ENCODE measurements around the gene ZNFX1. TPM values are rescaled to one million over a fixed set of nuclear protein-coding genes. Genes with fewer than 3 reads are reported as not detected.

Gene ZNFX1
- total and polyA plus RNA-seq, 2 donors (not counting 1 experiment from before 2014, with no cell fraction given): 13.7 to 46.2 TPM

- Histone ChIP-seq H3K4me3 (replicated peaks in 1 of 4; ENCODE audit: control extremely low read depth in 1 of 4, insufficient read depth in 1 of 4, low read depth in 3 of 4, low read length in 4 of 4) (no peak overlapping the region), H3K36me3 (ENCODE audit: control insufficient read depth, insufficient read depth, low read length) (peaks cover 20% of the 10 kb centered on the region), H3K9me3 (ENCODE audit: control insufficient read depth, insufficient read depth, low read depth, low read length) (no peaks in the 10 kb centered on the region), H3K9ac (ENCODE audit: insufficient read depth, low read length) (no peak overlapping the region), H3K4me2 (ENCODE audit: extremely low read depth, insufficient read depth, low read length) (no peak overlapping the region), H3K27ac (ENCODE audit: insufficient read depth, low read length) (no peak overlapping the region), H3K79me2 (ENCODE audit: control insufficient read depth, insufficient read depth, low read length) (no peaks in the 10 kb centered on the region), H4K20me1 (ENCODE audit: control insufficient read depth, extremely low read depth, insufficient read depth, low read length) (no peaks in the 10 kb centered on the region), H3K4me1 (ENCODE audit: control insufficient read depth, extremely low read depth, insufficient read depth, low read length) (no peaks in the 10 kb centered on the region), H2AFZ (ENCODE audit: low read length) (no peak overlapping the region), H3K27me3 (ENCODE audit: control insufficient read depth, insufficient read depth, low read length) (no peaks in the 10 kb centered on the region)
- TF ChIP-seq, protein P1, sequence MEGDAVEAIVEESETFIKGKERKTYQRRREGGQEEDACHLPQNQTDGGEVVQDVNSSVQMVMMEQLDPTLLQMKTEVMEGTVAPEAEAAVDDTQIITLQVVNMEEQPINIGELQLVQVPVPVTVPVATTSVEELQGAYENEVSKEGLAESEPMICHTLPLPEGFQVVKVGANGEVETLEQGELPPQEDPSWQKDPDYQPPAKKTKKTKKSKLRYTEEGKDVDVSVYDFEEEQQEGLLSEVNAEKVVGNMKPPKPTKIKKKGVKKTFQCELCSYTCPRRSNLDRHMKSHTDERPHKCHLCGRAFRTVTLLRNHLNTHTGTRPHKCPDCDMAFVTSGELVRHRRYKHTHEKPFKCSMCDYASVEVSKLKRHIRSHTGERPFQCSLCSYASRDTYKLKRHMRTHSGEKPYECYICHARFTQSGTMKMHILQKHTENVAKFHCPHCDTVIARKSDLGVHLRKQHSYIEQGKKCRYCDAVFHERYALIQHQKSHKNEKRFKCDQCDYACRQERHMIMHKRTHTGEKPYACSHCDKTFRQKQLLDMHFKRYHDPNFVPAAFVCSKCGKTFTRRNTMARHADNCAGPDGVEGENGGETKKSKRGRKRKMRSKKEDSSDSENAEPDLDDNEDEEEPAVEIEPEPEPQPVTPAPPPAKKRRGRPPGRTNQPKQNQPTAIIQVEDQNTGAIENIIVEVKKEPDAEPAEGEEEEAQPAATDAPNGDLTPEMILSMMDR (conservative IDR thresholded peaks at IDR 0.05 in 1 of 2, IDR thresholded peaks at IDR 0.05 in 1 of 2; ENCODE audit: low read depth in 1 of 2, low read length in 2 of 2): no peak
- no peak for TF ChIP-seq EZH2 (IDR thresholded peaks at IDR 0.05; ENCODE audit: low read length, missing control alignments)
- DNase-seq (ENCODE audit: low read depth in 2 of 2): no peak
Measured at GRCh38 chr20:49230021-49230420, 47.8 kb downstream of the ZNFX1 start.

DNA sequence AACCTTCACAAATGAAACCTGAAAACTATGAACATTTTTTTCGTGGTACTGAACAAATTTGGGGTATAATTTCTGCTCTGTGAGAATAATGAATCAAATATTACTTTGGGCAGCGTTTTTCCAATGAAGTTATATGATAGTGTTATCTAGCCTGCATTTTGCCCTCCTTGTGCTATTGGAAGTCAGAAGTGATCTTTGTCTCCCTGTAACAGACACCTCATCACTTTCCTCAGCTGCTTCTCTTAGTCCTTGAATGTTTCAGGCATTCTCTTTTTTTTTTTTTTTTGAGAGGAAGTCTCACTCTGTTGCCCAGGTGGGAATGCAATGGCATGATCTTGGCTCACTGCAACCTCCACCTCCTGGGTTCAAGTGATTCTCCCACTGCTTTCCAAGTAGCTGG, 48.5 kb downstream of the ZNFX1 start:
- no peak for DNase-seq (ENCODE audit: low read depth in 2 of 2)
- no peak overlapping the region for H3K4me2 ChIP-seq (ENCODE audit: extremely low read depth, insufficient read depth, low read length)
- no peaks in the 10 kb centered on the region for H3K4me1 ChIP-seq (ENCODE audit: control insufficient read depth, extremely low read depth, insufficient read depth, low read length)
- no peaks in the 10 kb centered on the region for H3K9me3 ChIP-seq (ENCODE audit: control insufficient read depth, insufficient read depth, low read depth, low read length)
- H3K36me3 ChIP-seq (ENCODE audit: control insufficient read depth, insufficient read depth, low read length): peaks cover 21% of the 10 kb centered on the region
- no peaks in the 10 kb centered on the region for H4K20me1 ChIP-seq (ENCODE audit: control insufficient read depth, extremely low read depth, insufficient read depth, low read length)
- TF ChIP-seq, protein P1 (conservative IDR thresholded peaks at IDR 0.05 in 1 of 2, IDR thresholded peaks at IDR 0.05 in 1 of 2; ENCODE audit: low read depth in 1 of 2, low read length in 2 of 2): no peak
- TF ChIP-seq EZH2 (IDR thresholded peaks at IDR 0.05; ENCODE audit: low read length, missing control alignments): no peak
- H3K27me3 ChIP-seq (ENCODE audit: control insufficient read depth, insufficient read depth, low read length): no peaks in the 10 kb centered on the region
- no peak overlapping the region for H3K9ac ChIP-seq (ENCODE audit: insufficient read depth, low read length)
- no peak overlapping the region for H2AFZ ChIP-seq (ENCODE audit: low read length)
- no peak overlapping the region for H3K4me3 ChIP-seq (replicated peaks in 1 of 4; ENCODE audit: control extremely low read depth in 1 of 4, insufficient read depth in 1 of 4, low read depth in 3 of 4, low read length in 4 of 4)
- H3K27ac ChIP-seq (ENCODE audit: insufficient read depth, low read length): no peak overlapping the region
- H3K79me2 ChIP-seq (ENCODE audit: control insufficient read depth, insufficient read depth, low read length): no peaks in the 10 kb centered on the region

DNA sequence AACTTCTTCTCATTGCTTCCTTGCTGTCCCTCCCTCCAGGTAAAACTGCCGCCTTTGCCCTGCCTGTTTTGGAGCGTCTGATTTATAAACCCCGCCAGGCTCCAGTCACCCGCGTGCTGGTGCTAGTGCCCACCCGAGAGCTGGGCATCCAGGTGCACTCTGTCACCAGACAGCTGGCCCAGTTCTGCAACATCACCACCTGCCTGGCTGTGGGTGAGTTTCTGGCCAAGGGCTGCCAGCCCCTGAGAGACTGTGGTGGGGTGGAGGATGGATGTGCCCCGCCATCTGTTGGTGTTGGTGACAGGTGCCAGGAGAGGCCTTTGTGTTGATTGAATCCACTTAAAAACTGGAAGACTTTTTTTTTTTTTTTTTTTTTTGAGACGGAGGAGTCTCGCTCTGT, 49.2 kb downstream of the ZNFX1 start:
- Histone ChIP-seq H3K4me2 (ENCODE audit: extremely low read depth, insufficient read depth, low read length) (no peak overlapping the region), H3K9ac (ENCODE audit: insufficient read depth, low read length) (no peak overlapping the region), H3K79me2 (ENCODE audit: control insufficient read depth, insufficient read depth, low read length) (no peaks in the 10 kb centered on the region), H3K36me3 (ENCODE audit: control insufficient read depth, insufficient read depth, low read length) (peaks cover 17% of the 10 kb centered on the region), H4K20me1 (ENCODE audit: control insufficient read depth, extremely low read depth, insufficient read depth, low read length) (no peaks in the 10 kb centered on the region), H2AFZ (ENCODE audit: low read length) (no peak overlapping the region), H3K4me3 (replicated peaks in 1 of 4; ENCODE audit: control extremely low read depth in 1 of 4, insufficient read depth in 1 of 4, low read depth in 3 of 4, low read length in 4 of 4) (no peak overlapping the region), H3K9me3 (ENCODE audit: control insufficient read depth, insufficient read depth, low read depth, low read length) (no peaks in the 10 kb centered on the region), H3K4me1 (ENCODE audit: control insufficient read depth, extremely low read depth, insufficient read depth, low read length) (no peaks in the 10 kb centered on the region), H3K27me3 (ENCODE audit: control insufficient read depth, insufficient read depth, low read length) (no peaks in the 10 kb centered on the region), H3K27ac (ENCODE audit: insufficient read depth, low read length) (no peak overlapping the region)
- DNase-seq (ENCODE audit: low read depth in 2 of 2): no peak
- TF ChIP-seq, protein P1 (conservative IDR thresholded peaks at IDR 0.05 in 1 of 2, IDR thresholded peaks at IDR 0.05 in 1 of 2; ENCODE audit: low read depth in 1 of 2, low read length in 2 of 2): no peak
- no peak for TF ChIP-seq EZH2 (IDR thresholded peaks at IDR 0.05; ENCODE audit: low read length, missing control alignments)
